ENCODE measurements around the gene ATOH8.

The ATOH8 gene

GRCh38 chr2:85760371-85760770 is 6.6 kb downstream of the ATOH8 start:
- no peak for TF ChIP-seq CTCF (IDR thresholded peaks at IDR 0.05; ENCODE audit: insufficient read depth, missing control alignments)
- FAIRE-seq = no peak
- DNase-seq (ENCODE audit: insufficient read length, low spot score) = no peak

GRCh38 chr2:85760872-85761271 is 7.1 kb downstream of the ATOH8 start:
- no peak for DNase-seq (ENCODE audit: insufficient read length, low spot score)
- TF ChIP-seq CTCF (IDR thresholded peaks at IDR 0.05; ENCODE audit: insufficient read depth, missing control alignments) = no peak
- FAIRE-seq = no peak

GRCh38 chr2:85761512-85761944 is 7.7 kb downstream of the ATOH8 start:
- no peak for FAIRE-seq
- no peak for DNase-seq (ENCODE audit: insufficient read length, low spot score)
- no peak for TF ChIP-seq CTCF (IDR thresholded peaks at IDR 0.05; ENCODE audit: insufficient read depth, missing control alignments)

GRCh38 chr2:85761946-85762345 is 8.2 kb downstream of the ATOH8 start:
- DNase-seq (ENCODE audit: insufficient read length, low spot score) (no peak), FAIRE-seq (no peak)
- TF ChIP-seq CTCF (IDR thresholded peaks at IDR 0.05; ENCODE audit: insufficient read depth, missing control alignments) = no peak

GRCh38 chr2:85763132-85763531 is 9.3 kb downstream of the ATOH8 start:
- FAIRE-seq = no peak
- DNase-seq (ENCODE audit: insufficient read length, low spot score) = no peak
- no peak for TF ChIP-seq CTCF (IDR thresholded peaks at IDR 0.05; ENCODE audit: insufficient read depth, missing control alignments)

- no peak for TF ChIP-seq CTCF (IDR thresholded peaks at IDR 0.05; ENCODE audit: insufficient read depth, missing control alignments)
- no peak for DNase-seq (ENCODE audit: insufficient read length, low spot score)
- FAIRE-seq = no peak
These were observed 10.0 kb downstream of the ATOH8 start for GRCh38 chr2:85763831-85764230.

- TF ChIP-seq CTCF (IDR thresholded peaks at IDR 0.05; ENCODE audit: insufficient read depth, missing control alignments) = no peak
- DNase-seq (ENCODE audit: insufficient read length, low spot score) (no peak), FAIRE-seq (no peak)
These were observed 11.4 kb downstream of the ATOH8 start for GRCh38 chr2:85765081-85765731.
